ENCODE measurements around the gene GPR143.

- TF ChIP-seq CTCF (IDR thresholded peaks at IDR 0.05) (no peak), POLR2AphosphoS5 (IDR thresholded peaks at IDR 0.05; ENCODE audit: insufficient read depth in 1 of 2, low read depth in 1 of 2) (no peak)
These were observed 23.9 kb upstream of the GPR143 start for GRCh38 chrX:9789555-9789954.
